H1 (cell line): Measurements from ENCODE around the gene PLXDC2. TPM values are rescaled to one million over a fixed set of nuclear protein-coding genes. Genes with fewer than 3 reads are reported as not detected.

Experiments
- CTCF ChIA-PET: fragments of 300-600 bp; sonication (Branson Sonifier 250); formaldehyde crosslinking; loops from one replicate; lab custom pipeline; 2021; ENCODE audit not compliant: partially characterized antibody; lab: Charles Lee
- POLR2A ChIA-PET: fragments of 300-600 bp; sonication (Branson Sonifier 250); formaldehyde crosslinking; loops from one replicate; lab custom pipeline; 2021; ENCODE audit warnings: inconsistent platforms; ENCODE audit not compliant: partially characterized antibody; lab: Charles Lee
- DNase-seq, 2 experiments: peaks; one replicate each; pipeline versions ENCODE4 v3.0.0 to v3.0.0-alpha.2; 2010 to 2022; ENCODE audit warnings: low spot score in 2 of 2, low read depth in 1 of 2, mixed read lengths in 1 of 2
- FAIRE-seq: peaks from 2 replicates; lab custom pipeline; 2011; peaks lifted over from hg19 to GRCh38; lab: Jason Lieb, UNC
- H2AFZ ChIP-seq: 2 replicates; pipeline ENCODE4 v1.8.1; 2012; ENCODE audit warnings: low read length, inconsistent platforms
- H2AK5ac ChIP-seq: 2 replicates; pipeline ENCODE4 v1.6.1; 2013; ENCODE audit warnings: low read depth, low read length
- H2BK120ac ChIP-seq: replicated peaks from 2 replicates; pipeline ENCODE3; 2013; ENCODE audit warnings: low read depth, low read length, inconsistent platforms
- H2BK12ac ChIP-seq: 2 replicates; pipeline ENCODE4 v1.6.1; 2013; ENCODE audit warnings: low read depth, low read length
- H2BK15ac ChIP-seq: 2 replicates; pipeline ENCODE4 v1.6.1; 2013; ENCODE audit warnings: low read length
- H2BK20ac ChIP-seq: 2 replicates; pipeline ENCODE4 v1.6.1; 2013; ENCODE audit warnings: low read length
- H2BK5ac ChIP-seq: 2 replicates; pipeline ENCODE4 v1.6.1; 2013; ENCODE audit warnings: low read depth, low read length
- H3K14ac ChIP-seq: 2 replicates; pipeline ENCODE4 v1.6.1; 2013; ENCODE audit warnings: inconsistent platforms; ENCODE audit not compliant: insufficient read length
- H3K18ac ChIP-seq: 2 replicates; pipeline ENCODE4 v1.6.1; 2013; ENCODE audit warnings: low read length; ENCODE audit errors: extremely low read depth
- H3K23ac ChIP-seq: 2 replicates; pipeline ENCODE4 v1.6.1; 2013; ENCODE audit warnings: inconsistent platforms; ENCODE audit not compliant: insufficient read length
- H3K23me2 ChIP-seq: 2 replicates; pipeline ENCODE4 v1.6.1; 2013; ENCODE audit warnings: low read depth, low read length
- H3K27ac ChIP-seq: 2 replicates; pipeline ENCODE4 v1.6.1; 2011; ENCODE audit warnings: low read depth, low read length, inconsistent platforms
- H3K27me3 ChIP-seq, 4 experiments: replicated peaks in 1 of 4; 1 replicate in 1 of 4; 2 replicates in 3 of 4; pipeline versions ENCODE4 v1.6.1 to v1.8.1; 2011 to 2013; ENCODE audit warnings: low read length in 3 of 4, mild to moderate bottlenecking in 3 of 4, inconsistent platforms in 2 of 4, mixed read lengths in 2 of 4, moderate library complexity in 1 of 4; ENCODE audit not compliant: control insufficient read depth in 3 of 4, insufficient read depth in 3 of 4; ENCODE audit errors: extremely low read depth in 1 of 4
- H3K36me3 ChIP-seq, 4 experiments: 2 replicates each; pipeline versions ENCODE4 v1.6.1 to v1.8.1; 2011 to 2013; ENCODE audit warnings: mild to moderate bottlenecking in 4 of 4, low read length in 3 of 4, moderate library complexity in 2 of 4, control low read depth in 1 of 4, inconsistent platforms in 1 of 4; ENCODE audit not compliant: insufficient read depth in 4 of 4, control insufficient read depth in 2 of 4
- H3K4ac ChIP-seq: replicated peaks from 2 replicates; pipeline ENCODE3; 2013; ENCODE audit warnings: low read length, low read depth, mixed read lengths, inconsistent platforms; ENCODE audit not compliant: insufficient read length
- H3K4me1 ChIP-seq, 4 experiments: replicated peaks in 1 of 4; 1 replicate in 1 of 4; 2 replicates in 3 of 4; pipeline versions ENCODE4 v1.6.1 to v1.8.1; 2011 to 2013; ENCODE audit warnings: low read length in 3 of 4, inconsistent platforms in 2 of 4, mixed read lengths in 1 of 4; ENCODE audit not compliant: insufficient read depth in 4 of 4, control insufficient read depth in 3 of 4
- H3K4me2 ChIP-seq, 2 experiments: 2 replicates each; pipeline versions ENCODE4 v1.6.1 to v1.8.1; 2011 to 2013; ENCODE audit warnings: low read depth in 2 of 2, low read length in 2 of 2, control low read depth in 1 of 2, inconsistent platforms in 1 of 2, mild to moderate bottlenecking in 1 of 2; ENCODE audit not compliant: insufficient read depth in 1 of 2
- H3K4me3 ChIP-seq, 4 experiments: fragments of 200-600, 300-600 bp in 1 of 4; sonication (generic), shearing (Covaris generic), sonication (Bioruptor Twin) in 1 of 4; 2 replicates each; pipeline versions ENCODE4 v1.5.1 to v1.8.1; 2011 to 2016; ENCODE audit warnings: low read length in 4 of 4, low read depth in 3 of 4, control low read depth in 2 of 4, inconsistent platforms in 2 of 4, mild to moderate bottlenecking in 2 of 4, mixed read lengths in 1 of 4, moderate library complexity in 1 of 4; ENCODE audit not compliant: insufficient read depth in 2 of 4; ENCODE audit errors: extremely low read depth in 1 of 4
- H3K56ac ChIP-seq: replicated peaks from 2 replicates; pipeline ENCODE3; 2013; ENCODE audit warnings: low read depth, mild to moderate bottlenecking, mixed read lengths, low read length, inconsistent platforms; ENCODE audit not compliant: insufficient read length
- H3K79me1 ChIP-seq: 2 replicates; pipeline ENCODE4 v1.6.1; 2013; ENCODE audit warnings: low read depth, low read length, control low read depth
- H3K79me2 ChIP-seq, 2 experiments: 2 replicates each; pipeline versions ENCODE4 v1.6.1 to v1.8.1; 2012 to 2013; ENCODE audit warnings: low read length in 2 of 2, mild to moderate bottlenecking in 2 of 2, inconsistent platforms in 1 of 2; ENCODE audit not compliant: insufficient read depth in 2 of 2, control insufficient read depth in 1 of 2
- H3K9ac ChIP-seq, 4 experiments: replicated peaks in 1 of 4; 1 replicate in 1 of 4; 2 replicates in 3 of 4; pipeline versions ENCODE4 v1.6.1 to v1.8.1; 2011 to 2013; ENCODE audit warnings: low read depth in 3 of 4, low read length in 3 of 4, control low read depth in 2 of 4, mild to moderate bottlenecking in 2 of 4, moderate library complexity in 2 of 4, inconsistent platforms in 1 of 4; ENCODE audit errors: extremely low read depth in 1 of 4
- H3K9me3 ChIP-seq, 2 experiments: 2 replicates each; pipeline versions ENCODE4 v1.6.1 to v1.8.1; 2012 to 2013; ENCODE audit warnings: mild to moderate bottlenecking in 2 of 2, moderate library complexity in 2 of 2, control low read depth in 1 of 2, inconsistent platforms in 1 of 2, low read depth in 1 of 2, low read length in 1 of 2, mixed read lengths in 1 of 2; ENCODE audit not compliant: insufficient read depth in 2 of 2
- H4K20me1 ChIP-seq, 2 experiments: replicated peaks in 1 of 2; 2 replicates each; pipeline versions ENCODE3 to v1.8.1; 2011 to 2013; ENCODE audit warnings: inconsistent platforms in 2 of 2, low read length in 2 of 2, mild to moderate bottlenecking in 1 of 2; ENCODE audit not compliant: insufficient read depth in 2 of 2, control insufficient read depth in 1 of 2
- H4K5ac ChIP-seq: 2 replicates; pipeline ENCODE4 v1.6.1; 2013; ENCODE audit warnings: low read length, low read depth, mixed read lengths, inconsistent platforms; ENCODE audit not compliant: insufficient read length
- H4K8ac ChIP-seq: 2 replicates; pipeline ENCODE4 v1.8.0; 2013; ENCODE audit warnings: mild to moderate bottlenecking, moderate library complexity, low read length, inconsistent platforms; ENCODE audit not compliant: insufficient read depth; ENCODE audit errors: extremely low read depth
- H4K91ac ChIP-seq: replicated peaks from 2 replicates; pipeline ENCODE3; 2013; ENCODE audit warnings: low read length, mixed read lengths, inconsistent platforms; ENCODE audit not compliant: insufficient read length
- HDAC6 ChIP-seq: IDR thresholded peaks from one replicate; pipeline ENCODE4 v1.7.1; 2012; ENCODE audit warnings: low read depth, mild to moderate bottlenecking, inconsistent platforms, low read length, moderate library complexity
- KDM1A ChIP-seq: fragments of 200-600, 300-600 bp; sonication (generic); IDR thresholded peaks from 2 replicates; pipeline ENCODE4 v1.7.1; 2016; ENCODE audit warnings: mild to moderate bottlenecking, low read length, borderline replicate concordance
- RAD21 ChIP-seq, 2 experiments: IDR thresholded peaks in 1 of 2; conservative IDR thresholded peaks in 1 of 2; 2 replicates each; pipeline ENCODE4 v1.6.1; 2011; ENCODE audit warnings: low read depth in 2 of 2, low read length in 2 of 2, improper control_type of control experiment in 1 of 2, inconsistent platforms in 1 of 2, mild to moderate bottlenecking in 1 of 2, moderate library complexity in 1 of 2
- RXRA ChIP-seq: IDR thresholded peaks from 2 replicates; pipeline ENCODE4 v1.6.1; 2011; ENCODE audit warnings: low read depth, mild to moderate bottlenecking, low read length, moderate library complexity; ENCODE audit not compliant: insufficient read depth
- SP2 ChIP-seq: IDR thresholded peaks from 2 replicates; pipeline ENCODE4 v1.6.1; 2012; ENCODE audit warnings: mild to moderate bottlenecking, low read length, inconsistent platforms
- SUZ12 ChIP-seq: fragments of 200-600 bp; sonication (generic); IDR thresholded peaks from 2 replicates; pipeline ENCODE4 v1.6.1; 2012; ENCODE audit warnings: mild to moderate bottlenecking, inconsistent platforms, low read length, moderate library complexity, mixed read lengths
- TCF12 ChIP-seq: IDR thresholded peaks from 2 replicates; pipeline ENCODE4 v1.6.1; 2011; ENCODE audit warnings: low read depth, mild to moderate bottlenecking, low read length
- TEAD4 ChIP-seq: IDR thresholded peaks from 2 replicates; pipeline ENCODE4 v1.6.1; 2012; ENCODE audit warnings: low read depth, low read length, inconsistent platforms, mixed read lengths
- WGBS, 2 experiments: shearing (Covaris generic) in 1 of 2; methylation state at CpG; one replicate each; pipeline versions ENCODE4 v1.1.6 to v1.1.7; 2013 to 2015; ENCODE audit warnings: low lambda C conversion rate in 2 of 2, mixed read lengths in 2 of 2, inconsistent platforms in 1 of 2, low coverage in 1 of 2, missing lambda C conversion rate in 1 of 2; ENCODE audit not compliant: insufficient replicate concordance in 2 of 2, insufficient coverage in 1 of 2, insufficient read length in 1 of 2; ENCODE audit errors: extremely low coverage in 1 of 2, missing lambda C conversion rate in 1 of 2; 5-methylcytosine and 5-hydroxymethylcytosine counted together
- polyA plus RNA-seq, 7 experiments: library from polyadenylated mRNA; depleted of rRNA in 3 of 7; stranded (reverse) in 5 of 7; unstranded in 2 of 7; fragments of >200 nt in 5 of 7; fragments of 200-250 nt in 2 of 7; gene quantifications; 1 replicate in 5 of 7; 2 replicates in 1 of 7; 4 replicates in 1 of 7; pipeline versions ENCODE4 v1.2.1 to v1.2.3, GENCODE V29; 2011 to 2013; ENCODE audit warnings: missing spikeins in 2 of 7, mixed read lengths in 2 of 7
- total RNA-seq: library from RNA; stranded (reverse); fragmentation: NEBNext Ultra II Directional; extraction: Animal tissue kit (Norgen Biotek cat#: 25700); gene quantifications from 2 replicates; pipeline ENCODE4 v1.2.1, GENCODE V29; 2021

PLXDC2 gene
- total and polyA plus RNA-seq, 2 of the 8 experiments (the other 6 are each of a cell fraction or from before 2014, with no cell fraction given), result 23.0 to 40.5 TPM

DNA sequence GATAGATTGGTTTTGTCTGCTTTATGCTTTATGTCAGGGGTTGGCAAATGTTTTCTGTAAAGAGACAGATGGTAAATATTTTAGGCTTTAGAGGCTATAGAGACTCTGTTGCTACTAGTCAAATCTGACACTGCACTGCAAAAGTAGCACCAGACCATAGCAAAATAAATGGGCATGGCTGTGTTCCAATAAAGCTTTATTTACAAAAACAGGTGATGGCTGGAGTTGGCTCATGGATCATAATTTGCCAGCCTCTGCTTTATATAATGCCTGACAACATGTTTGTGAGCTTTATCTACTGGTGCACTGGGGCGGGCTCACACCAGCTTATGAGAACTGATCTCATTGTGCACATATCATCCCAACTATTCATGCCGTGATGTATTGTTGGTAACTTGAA lies 120.1 kb downstream of the PLXDC2 start:
- Histone ChIP-seq H3K27ac (no peak overlapping the region), H2BK12ac (no peak overlapping the region), H2BK15ac (no peak overlapping the region), H3K79me1 (peaks cover 3% of the 10 kb centered on the region; the same call in 1 of the 2 replicates), H4K5ac (no peak overlapping the region), H2AK5ac (no peak overlapping the region), H2BK20ac (no peak overlapping the region), H3K4me1 (peaks cover 0 to 8% (median 5%) of the 10 kb centered on the region in 4 experiments; a peak in 5 of 7 replicates), H4K91ac (no peak overlapping the region), H3K9me3 (no peaks in the 10 kb centered on the region), H3K9ac (no peak overlapping the region), H3K4me2 (no peak overlapping the region), H3K18ac (no peak overlapping the region), H3K14ac (no peak overlapping the region), H2BK120ac (no peak overlapping the region), H3K4ac (no peak overlapping the region), H3K4me3 (no peak overlapping the region), H2BK5ac (no peak overlapping the region), H2AFZ (no peak overlapping the region), H3K56ac (no peak overlapping the region), H3K27me3 (no peaks in the 10 kb centered on the region), H3K36me3 (no peaks in the 10 kb centered on the region), H4K20me1 (peaks cover 0 to 5% of the 10 kb centered on the region in 2 experiments), H3K23me2 (no peaks in the 10 kb centered on the region), H4K8ac (no peak overlapping the region), H3K23ac (no peak overlapping the region), H3K79me2 (peaks cover 0 to 68% of the 10 kb centered on the region in 2 experiments; a peak in 3 of 4 replicates)
- no peak for FAIRE-seq
- DNase-seq, result no peak
- ChIA-PET CTCF (no interaction called here), POLR2A (no interaction called here)
- WGBS, 2 experiments, result 95% methylated on average over 2 of the region's 2 CpGs; no CpG with 5 or more reads in 1 of the 2 experiments
- TF ChIP-seq RAD21 (IDR thresholded peaks at IDR 0.05 in 1 of 2, conservative IDR thresholded peaks at IDR 0.05 in 1 of 2; ENCODE audit: low read depth in 2 of 2, low read length in 2 of 2), result no peak
- TF ChIP-seq KDM1A, result no peak
- no peak for TF ChIP-seq RXRA
- no peak for TF ChIP-seq TCF12
- no peak for TF ChIP-seq SUZ12
- no peak for TF ChIP-seq SP2
- TF ChIP-seq HDAC6, result no peak
- no peak for TF ChIP-seq TEAD4
